GM12873 (cell line): ENCODE results near the gene RPL18A.

Source experiments
- CTCF ChIP-seq: IDR thresholded peaks from 2 replicates; pipeline ENCODE4 v1.5.1; 2012; ENCODE audit warnings: low read depth, mild to moderate bottlenecking, moderate library complexity, low read length, control low read depth; ENCODE audit not compliant: insufficient read depth; ENCODE audit errors: missing control alignments

The RPL18A gene

GRCh38 chr19:17883627-17884410 is 24.1 kb downstream of the RPL18A start:
- no peak for TF ChIP-seq CTCF

- TF ChIP-seq CTCF: no peak
These were observed 26.8 kb downstream of the RPL18A start for GRCh38 chr19:17886515-17886914.

- no peak for TF ChIP-seq CTCF
These were observed 28.6 kb downstream of the RPL18A start for GRCh38 chr19:17888260-17888659.

GRCh38 chr19:17889609-17890214 is 30.0 kb downstream of the RPL18A start:
- no peak for TF ChIP-seq CTCF

GRCh38 chr19:17893766-17894165 is 34.1 kb downstream of the RPL18A start:
- no peak for TF ChIP-seq CTCF

GRCh38 chr19:17902701-17903100 is 43.0 kb downstream of the RPL18A start:
- no peak for TF ChIP-seq CTCF

GRCh38 chr19:17908244-17908643 is 48.5 kb downstream of the RPL18A start:
- TF ChIP-seq CTCF: no peak
